Hematopoietic multipotent progenitor cell treated with erythropoietin and hydrocortisone succinate and interleukin-3 and kit ligand, for 6 days (in vitro differentiated cells): ENCODE results near the gene ZNF316.

Source experiments
- DNase-seq: peaks from one replicate; pipeline ENCODE4 v3.0.0-alpha.2; 2015

Gene ZNF316

GRCh38 chr7:6701860-6702259 is 64.7 kb downstream of the ZNF316 start:
- DNase-seq = no peak
